Measurements from ENCODE around the gene SLC66A3. TPM values are rescaled to one million over a fixed set of nuclear protein-coding genes. Genes with fewer than 3 reads are reported as not detected.
"Not testable (repeated sequence)": the region's sequence is repeated elsewhere in the genome, so short reads cannot be mapped to it uniquely, and the experiment has no call there.

SLC66A3 gene
- total RNA-seq, 1 donor from 2014 or later = 16.0 TPM

DNA sequence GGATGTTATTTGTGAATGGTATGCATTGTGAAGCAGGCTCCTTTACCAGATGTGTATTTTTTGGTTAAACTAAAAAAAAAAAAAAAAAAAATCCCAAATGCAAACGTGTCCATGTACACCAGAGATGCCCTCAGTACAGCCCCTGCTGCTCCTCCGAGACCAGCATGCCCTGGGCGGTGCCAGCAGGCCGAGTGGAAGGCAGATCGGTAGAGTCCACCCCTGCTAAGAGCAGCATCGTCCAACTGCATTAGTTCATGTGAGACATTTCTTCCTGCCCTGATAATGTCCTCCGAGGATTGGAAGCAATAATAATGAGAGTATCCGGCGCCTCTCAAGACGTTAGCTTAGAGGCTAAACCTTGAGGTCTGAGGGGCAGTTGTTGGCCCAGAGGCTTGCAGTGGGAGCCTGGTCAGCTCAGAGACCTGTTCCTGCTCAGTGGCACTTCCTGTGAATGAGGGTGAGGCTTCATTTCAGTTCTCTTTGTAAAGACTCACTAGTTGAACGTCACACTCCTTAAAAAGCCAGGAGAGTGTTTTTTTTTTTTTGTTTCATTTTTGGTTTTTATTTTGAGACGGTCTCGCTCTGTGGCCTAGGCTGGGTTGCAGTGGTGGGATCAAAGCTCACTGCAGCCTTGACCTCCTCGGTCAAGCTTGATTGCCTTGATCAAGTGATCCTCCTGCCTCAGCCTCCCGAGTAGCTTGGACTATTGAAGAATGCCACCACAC, 5.6 kb downstream of the SLC66A3 start:
- intact Hi-C loops (cut with micrococcal nuclease) = no loop called here

DNA sequence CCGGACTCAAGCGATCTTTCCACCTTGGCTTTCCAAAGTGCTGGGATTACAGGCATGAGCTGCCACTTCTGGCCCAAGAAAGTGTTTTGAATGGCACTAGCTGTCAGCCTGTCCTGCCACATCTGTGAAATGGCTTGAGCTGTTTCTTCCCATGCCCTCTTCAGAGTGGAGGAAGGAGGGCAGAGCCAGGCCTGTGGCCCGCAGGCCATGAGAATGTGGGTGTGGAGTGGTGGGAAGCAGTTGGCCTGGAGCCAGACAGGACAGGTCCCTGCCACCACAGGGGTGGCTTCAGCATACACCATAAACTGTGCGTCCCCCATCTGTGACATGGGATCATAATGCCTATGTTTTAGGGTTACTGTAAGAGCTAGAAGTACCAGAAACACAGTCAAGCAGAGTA, 6.5 kb downstream of the SLC66A3 start:
- intact Hi-C loops (cut with micrococcal nuclease) = no loop called here

DNA sequence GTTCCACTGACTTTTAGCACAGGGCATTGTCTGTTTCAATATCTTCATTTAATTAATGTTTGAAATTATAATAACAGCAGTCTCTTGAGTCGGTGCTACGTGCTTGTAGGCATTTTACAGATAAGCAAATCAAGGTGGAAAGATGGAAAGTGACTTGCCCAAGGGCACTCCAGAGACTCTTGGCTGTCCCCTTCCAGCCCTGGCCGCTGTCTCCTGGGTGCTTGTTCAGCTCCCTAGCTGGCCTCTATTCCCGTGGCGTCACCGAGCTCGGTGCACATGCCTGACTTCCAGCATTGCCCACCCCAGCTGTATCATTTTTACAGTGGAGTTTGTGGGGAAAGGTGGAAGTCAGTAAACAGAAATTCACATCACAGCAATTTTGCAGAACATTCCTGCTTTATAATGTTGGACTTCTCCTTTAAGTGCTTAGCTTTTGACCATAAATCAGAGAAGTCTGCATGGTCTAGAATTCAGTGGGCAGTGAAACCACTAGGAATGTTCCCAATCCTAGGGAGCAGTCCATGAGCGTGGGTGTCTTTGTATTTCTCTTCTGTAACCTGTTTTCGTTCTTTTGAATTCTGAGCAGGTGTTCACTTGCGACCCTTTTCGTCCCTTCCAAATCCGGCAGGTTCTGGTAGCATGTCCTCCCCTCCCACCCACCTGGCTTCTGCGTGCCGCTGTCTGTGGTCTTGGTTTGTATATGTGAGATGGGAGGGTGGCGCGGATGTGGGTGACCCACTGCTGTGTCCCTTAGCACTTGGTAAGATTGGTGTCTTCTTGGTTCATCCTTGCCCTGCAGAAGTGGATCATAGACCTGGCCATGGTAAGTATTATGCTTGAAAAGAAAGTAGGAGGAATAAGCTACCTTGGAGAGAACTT, 8.4 kb downstream of the SLC66A3 start:
- intact Hi-C loops (cut with micrococcal nuclease) = no loop called here

DNA sequence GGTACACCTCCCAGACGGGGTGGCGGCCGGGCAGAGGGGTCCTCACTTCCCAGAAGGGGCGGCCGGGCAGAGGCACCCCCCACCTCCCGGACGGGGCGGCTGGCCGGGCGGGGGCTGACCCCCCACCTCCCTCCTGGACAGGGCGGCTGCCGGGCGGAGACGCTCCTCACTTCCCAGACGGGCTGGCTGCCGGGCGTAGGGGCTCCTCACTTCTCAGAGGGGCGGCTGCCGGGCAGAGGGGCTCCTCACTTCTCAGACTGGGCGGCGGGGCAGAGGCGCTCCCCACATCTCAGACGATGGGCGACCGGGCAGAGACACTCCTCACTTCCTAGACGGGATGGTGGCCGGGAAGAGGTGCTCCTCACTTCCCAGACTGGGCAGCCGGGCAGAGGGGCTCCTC, 9.8 kb downstream of the SLC66A3 start:
- intact Hi-C loops (cut with micrococcal nuclease) = not testable (repeated sequence)

DNA sequence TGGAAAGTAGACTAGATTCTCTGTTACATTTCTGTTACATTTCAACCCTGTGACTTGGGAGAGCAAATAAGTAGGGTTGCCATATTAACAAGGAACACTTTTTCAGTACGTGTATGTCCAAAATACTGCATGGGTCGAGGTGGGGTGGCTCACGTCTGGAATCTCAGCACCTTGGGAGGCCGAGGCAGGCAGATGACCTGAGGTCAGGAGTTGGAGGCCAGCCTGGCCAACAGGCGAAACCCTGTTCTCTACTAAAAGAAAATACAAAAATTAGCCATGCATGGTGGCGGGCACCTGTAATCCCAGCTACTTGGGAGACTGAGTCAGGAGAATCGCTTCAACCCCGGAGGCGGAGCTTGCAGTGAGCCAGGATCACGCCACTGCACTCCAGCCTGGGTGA, 11.2 kb downstream of the SLC66A3 start:
- intact Hi-C loops (cut with micrococcal nuclease) = no loop called here

DNA sequence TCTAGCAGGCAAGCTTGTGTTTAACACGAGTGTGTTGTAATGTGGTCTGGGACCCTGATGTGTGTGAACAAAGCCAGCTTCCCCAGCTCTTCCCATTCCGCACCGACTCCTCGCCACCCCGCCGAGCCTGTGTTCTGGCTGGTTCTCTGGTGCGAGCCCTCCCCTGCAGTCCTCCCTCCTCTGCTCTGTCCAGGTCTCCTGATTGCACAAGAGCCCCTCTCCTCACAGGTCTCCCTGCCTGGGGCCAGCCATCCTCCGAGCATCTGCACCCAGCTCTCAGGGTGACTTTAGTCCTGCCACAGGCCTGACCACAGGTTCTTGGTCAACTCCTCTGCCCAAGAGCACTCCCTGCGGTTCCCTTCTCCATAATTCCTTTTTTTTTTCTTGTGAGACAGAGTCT, 13.2 kb downstream of the SLC66A3 start:
- intact Hi-C loops (cut with micrococcal nuclease) = no loop called here

DNA sequence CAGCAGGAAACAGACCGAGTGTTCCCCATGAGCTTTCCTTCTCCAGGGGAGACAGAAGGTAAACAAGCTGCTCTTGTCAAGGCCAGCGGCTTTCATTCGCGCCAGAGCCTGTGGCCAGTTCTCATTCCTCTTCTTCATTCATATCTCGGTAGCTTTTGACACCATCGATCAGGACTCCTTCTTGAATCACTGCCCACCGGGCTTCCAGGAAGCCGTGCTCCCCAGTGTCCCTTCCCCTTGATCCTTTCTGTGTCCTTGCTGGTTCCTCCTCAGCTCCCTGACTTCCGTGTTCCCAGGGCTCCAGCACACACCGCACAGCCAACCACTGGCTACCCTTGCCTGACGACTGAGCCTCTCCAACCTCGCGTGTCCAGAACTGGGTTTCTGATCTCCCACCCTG, 14.1 kb downstream of the SLC66A3 start:
- intact Hi-C loops (cut with micrococcal nuclease) = no loop called here

DNA sequence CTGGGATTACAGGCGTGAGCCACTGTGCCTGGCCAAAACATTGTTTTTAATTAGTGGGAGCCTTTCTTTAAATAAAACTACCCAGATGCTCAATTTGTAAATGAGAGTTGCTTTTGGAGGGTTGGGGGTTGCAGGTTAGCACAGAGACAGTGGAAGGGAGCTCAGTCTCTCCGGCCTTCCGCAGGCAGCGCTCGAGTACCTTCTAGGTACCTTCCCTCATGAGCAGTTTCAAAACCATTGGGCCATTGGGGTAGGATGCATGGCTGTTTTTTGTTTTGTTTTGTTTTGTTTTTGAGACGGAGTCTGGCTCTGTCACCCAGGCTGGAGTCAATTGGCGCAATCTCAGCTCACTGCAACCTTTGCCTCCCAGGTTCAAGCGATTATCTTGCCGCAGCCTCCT, 19.0 kb downstream of the SLC66A3 start:
- intact Hi-C loops (cut with micrococcal nuclease) = no loop called here

DNA sequence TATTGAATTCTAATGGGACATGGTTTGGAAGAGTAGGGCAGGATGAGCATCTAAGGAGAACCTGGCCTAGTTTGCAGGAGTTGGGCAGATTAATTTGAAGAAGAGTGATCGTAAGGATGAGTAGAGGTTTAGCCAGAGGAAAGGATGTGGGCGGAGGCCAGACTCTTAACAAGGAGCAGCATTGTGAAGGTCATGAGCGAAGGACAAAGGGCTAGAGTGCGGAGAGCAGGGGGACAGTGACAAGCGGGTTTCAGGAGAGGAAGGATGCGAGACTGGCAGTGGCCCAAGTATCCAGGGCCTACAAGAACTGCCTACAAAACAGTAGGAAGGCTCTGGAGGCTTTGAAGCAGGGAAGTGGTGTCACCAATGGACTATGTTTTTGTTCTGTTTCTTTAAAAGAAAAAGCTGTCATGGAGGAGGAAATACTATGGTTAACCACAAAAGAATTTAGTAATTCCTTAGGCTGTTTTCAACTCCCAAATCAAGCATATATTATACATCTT, 20.1 kb downstream of the SLC66A3 start:
- intact Hi-C loops (cut with micrococcal nuclease) = no loop called here

DNA sequence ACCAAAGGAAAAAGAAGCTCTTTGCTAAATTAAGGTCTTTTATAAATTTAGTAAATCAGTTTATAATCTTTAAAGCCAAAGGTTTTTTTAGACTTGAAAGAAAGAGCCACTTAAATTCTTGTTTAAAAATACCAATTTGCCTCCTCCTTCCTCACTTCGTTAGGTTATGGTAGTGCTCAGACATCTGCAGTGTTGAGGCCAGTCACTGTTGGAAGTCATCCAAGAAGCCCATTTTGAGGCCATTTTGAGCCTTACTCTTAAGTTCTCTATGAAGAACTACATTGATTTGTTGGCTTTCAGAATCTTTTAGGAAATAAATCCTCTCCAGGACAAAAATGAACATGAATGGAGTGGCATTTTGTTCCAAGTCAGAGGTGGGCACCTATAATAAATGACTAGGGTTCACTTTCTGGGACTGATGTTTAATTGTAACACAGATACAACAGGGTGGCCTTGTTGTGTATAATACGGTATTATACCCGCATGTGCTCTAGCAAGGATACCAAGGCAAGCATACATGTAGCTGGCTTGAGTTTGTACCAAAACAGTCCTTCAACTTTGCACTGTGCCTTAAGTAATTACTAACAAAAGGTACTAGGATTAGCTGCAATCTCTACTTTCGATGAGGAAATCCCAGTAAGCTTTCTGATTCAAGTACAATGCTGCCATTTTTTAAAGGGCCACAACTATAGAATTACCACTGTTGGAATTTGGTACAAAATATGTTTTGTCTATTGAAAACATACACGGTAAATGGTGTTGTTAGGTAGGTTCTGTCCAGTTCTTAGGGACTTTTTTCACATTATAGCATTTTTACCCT, 22.8 kb downstream of the SLC66A3 start:
- intact Hi-C loops (cut with micrococcal nuclease) = no loop called here

DNA sequence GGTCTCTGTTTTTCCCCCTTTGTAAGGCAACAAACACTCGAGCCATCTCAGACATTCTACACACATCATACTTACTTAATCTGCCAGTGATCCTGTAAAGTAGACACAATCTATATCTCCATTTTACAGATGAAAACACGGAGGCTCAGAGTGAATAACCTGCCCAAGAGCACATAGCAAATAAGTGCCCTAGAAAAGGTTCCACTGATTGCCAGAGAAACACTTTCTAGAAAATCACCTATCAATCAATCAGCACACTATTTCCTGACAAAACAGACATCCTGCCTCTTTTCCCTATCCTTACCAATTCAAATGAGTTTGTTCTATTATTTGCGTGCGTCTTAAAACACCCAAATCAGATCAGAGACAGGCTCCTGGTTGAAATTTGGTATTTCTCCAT, 23.9 kb downstream of the SLC66A3 start:
- intact Hi-C loops (cut with micrococcal nuclease) = no loop called here

DNA sequence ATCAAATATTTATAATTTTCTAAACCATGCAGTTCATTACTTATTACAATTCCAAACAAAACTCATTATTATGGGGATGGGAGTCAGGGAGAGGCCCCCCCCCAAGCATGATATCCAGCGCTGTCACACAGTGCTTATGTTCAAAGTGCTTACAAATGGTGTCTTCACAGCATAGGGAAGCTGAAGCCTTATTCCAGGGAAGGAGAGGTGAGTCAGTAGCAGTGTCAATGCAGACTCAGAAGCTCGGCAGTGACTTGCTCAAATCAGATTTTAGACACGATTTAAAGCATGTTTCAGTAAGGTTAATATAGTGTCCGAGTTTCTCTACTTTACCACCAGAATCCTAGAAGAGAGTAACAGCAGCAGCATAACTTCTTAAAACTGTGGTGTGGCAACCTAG, 24.6 kb downstream of the SLC66A3 start:
- intact Hi-C loops (cut with micrococcal nuclease) = no loop called here

DNA sequence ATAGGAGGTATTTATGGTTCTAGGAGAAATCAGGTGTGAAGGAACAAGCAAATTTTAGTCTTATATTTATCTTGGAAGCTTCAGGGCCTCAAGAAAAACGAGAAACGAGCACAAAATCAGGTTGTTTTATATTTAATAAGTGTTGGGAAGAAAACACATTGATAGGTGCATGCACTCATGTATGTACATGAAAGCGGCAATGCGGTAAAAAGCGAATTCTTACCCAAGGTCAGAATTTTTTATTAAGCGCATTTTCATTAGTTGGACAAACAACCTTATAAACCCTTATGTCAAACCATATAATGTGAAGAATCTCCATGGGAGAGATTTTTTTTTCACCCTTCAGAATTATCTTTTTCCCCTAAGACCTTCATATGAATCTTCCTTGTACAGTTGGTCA, 25.4 kb downstream of the SLC66A3 start:
- intact Hi-C loops (cut with micrococcal nuclease) = no loop called here

DNA sequence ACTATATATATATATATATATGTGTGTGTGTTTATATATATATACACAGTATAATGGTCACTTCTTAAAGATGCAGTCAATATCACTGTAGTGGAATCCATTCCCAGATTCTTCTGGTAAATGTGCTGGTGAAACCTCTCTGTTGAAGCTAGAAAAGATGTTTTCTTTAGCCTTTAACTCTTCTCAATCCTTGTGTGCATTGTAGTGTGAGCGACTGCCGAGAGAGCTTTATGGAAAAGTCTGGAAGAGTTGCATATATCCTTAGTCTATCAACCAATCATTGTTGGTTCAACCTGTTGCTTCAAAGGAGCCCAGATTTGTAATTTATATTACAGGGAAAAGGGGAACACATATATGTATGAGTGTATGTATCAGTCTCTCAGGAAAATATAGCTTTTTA, 27.7 kb downstream of the SLC66A3 start:
- intact Hi-C loops (cut with micrococcal nuclease) = no loop called here

DNA sequence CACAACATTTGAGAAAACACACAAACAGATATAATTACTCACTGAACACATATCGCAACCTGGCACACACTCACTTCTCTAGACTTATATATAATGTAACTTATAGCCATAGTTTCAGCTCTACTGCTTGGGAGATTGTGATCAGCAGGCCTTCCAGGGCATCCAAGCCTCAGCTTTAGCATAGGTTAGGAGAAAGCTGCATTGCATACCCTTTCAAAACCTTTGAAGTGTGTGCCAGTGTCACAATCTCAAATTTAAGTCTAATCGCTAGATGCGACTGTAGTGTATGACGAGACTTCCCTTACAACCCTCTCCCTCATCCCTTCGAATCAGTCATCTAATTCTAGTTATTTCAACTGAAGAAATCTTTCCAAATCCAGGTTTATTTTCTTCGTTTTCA, 30.9 kb downstream of the SLC66A3 start:
- intact Hi-C loops (cut with micrococcal nuclease) = no loop called here

DNA sequence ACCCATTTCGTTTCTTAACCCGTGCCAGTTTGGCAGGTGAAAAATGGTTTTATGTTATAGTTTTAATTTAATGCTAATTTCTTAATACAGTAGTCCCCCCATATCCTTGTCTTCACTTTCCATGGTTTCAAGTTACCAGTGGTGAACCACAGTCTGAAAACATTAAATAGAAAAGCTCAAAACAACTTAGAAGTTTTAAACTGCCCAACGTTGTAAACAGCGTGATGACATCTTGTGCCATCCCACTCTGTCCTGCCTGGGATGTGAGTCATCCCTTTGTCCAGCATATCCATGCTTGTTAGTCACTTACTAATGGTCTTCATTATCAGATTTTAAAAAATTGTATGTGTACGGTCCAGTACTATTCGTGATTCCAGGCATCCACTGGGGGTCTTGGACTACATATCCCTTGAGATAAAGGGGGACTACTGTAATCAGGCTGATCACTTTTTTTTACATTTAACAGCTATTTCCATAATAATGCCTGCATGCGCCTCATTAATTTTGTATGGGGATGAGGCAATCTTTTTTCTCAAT, 31.9 kb downstream of the SLC66A3 start:
- intact Hi-C loops (cut with micrococcal nuclease) = no loop called here

DNA sequence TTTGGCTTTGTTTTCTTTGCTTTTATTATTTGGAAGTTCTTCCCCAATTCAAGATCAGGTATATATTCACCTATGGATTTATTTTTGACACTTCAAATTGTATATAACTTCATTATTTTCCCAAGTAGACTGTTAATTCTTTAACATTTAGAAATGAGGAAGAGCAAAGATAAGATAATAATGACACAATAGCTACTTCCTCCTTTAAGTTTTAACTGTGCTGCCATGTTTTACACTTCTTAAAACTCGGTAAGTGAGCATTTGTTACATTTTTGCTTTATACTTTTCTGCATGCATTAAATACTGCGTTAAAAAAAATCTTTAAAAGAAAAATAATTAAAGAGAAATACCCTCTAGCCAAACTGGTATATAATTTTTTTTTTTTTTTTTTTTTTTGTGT, 32.5 kb downstream of the SLC66A3 start:
- intact Hi-C loops (cut with micrococcal nuclease) = no loop called here

DNA sequence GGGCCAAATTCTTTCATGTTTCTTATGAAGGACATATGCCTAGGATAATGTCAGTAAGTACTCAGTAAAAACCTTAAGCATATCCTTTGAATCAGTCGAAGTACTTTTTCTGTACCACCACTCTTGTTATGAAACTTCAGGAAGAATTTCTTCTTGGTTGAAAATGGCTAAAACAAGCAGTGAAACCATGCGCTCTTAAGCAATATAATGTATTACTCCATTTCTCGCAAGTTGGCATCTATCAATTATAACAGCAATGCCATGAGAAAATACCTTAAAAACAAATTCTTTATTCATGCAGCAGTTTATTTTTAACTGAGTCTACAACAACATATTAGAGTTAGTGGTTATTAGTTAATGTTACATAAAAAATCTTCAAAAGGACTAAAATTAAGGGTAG, 41.0 kb downstream of the SLC66A3 start:
- intact Hi-C loops (cut with micrococcal nuclease) = no loop called here

DNA sequence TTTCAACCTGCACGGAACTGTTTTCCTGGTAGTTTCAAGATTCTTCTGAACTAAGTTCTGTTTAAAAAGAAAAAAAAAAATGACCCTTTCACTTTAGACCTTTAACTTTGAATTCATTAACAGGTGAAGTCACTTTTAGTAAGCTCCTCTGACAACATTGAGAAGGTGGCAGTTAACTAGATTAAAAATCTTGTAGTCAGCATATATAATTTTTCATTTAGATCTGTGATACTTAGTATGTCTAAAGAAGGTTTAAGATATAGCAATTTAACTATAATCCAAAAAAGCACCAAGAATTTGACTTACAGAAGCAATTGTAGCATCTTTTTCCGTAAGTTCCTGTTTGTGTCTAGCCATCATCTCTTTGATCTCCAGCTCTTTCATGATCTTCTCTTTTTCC, 45.4 kb downstream of the SLC66A3 start:
- intact Hi-C loops (cut with micrococcal nuclease) = no loop called here

DNA sequence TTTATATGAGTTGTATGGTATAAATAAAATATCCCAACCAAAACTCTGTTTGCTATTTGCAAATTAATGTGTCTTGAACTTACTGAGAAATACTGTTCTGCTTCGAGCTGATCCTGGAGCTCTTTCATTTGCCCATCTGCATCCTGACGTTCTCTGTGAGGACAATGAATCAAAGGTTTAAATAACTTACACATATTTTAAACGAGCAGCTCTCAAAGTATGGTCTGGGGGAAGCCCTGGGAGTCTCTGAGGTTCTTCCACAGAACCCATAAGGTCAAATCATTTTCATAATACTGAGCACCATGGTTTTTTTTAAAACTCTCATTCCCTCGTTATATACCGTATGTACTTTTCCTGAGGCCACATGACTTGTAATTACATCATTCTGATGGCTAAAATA, 46.7 kb downstream of the SLC66A3 start:
- intact Hi-C loops (cut with micrococcal nuclease) = no loop called here

DNA sequence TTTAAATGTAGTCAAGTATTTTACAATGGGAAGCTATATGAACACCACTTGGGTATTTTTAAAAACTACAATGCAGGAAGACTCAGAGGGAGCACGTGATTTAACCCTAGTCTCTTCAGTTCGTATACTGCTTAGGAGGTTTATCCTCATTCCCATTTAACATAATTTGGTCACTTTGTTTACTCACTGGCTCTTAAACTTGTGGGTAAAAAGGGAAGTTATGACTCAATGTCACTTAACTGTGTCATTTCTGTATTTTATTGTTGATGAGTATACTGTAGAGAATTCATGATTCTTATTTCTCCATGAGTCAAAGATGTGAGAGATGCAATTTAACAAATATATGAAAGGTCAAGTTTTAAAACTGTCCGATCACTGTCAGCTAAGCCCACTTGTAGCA, 48.2 kb downstream of the SLC66A3 start:
- intact Hi-C loops (cut with micrococcal nuclease) = no loop called here

DNA sequence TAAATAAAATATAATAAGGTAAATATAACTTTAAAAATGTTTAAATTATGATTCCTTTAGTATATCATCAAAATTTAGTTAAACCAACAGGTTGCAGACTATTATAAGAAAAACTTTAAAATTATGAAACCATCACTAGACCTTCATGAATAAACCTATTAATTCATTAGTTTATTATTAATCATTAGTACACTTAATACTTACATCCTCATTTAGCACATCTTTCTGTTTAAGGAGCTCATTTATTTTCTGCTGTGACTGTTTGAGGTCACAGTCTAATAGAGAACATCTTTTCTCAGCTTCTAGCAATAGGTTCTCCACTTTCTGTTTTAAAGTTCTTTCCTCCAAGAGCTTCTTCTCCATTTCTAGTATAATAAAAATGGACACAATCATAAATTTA, 52.8 kb downstream of the SLC66A3 start:
- intact Hi-C loops (cut with micrococcal nuclease) = no loop called here

Data from T-helper 1 cell treated with Interleukin-12 subunit alpha and Interleukin-12 subunit beta and Interleukin-4 antibody, amounts not matched to agents 30 ng/mL and 1 ng/mL, for 36 hours (primary cell).